NCI-H345 (cell line): ENCODE results near the gene ARID3A.
A peak's percentile ranks its signal among the peaks of the same experiment; 100 is the strongest.

Experiments
- DNase-seq: peaks from one replicate; lab custom pipeline; 2025; lab: John Stamatoyannopoulos, UW

ARID3A gene

GRCh38 chr19:912181-913079 lies 13.4 kb upstream of the ARID3A start:
- no peak for DNase-seq

- DNase-seq: peak; percentile 71
Measured at GRCh38 chr19:913080-913748, 12.6 kb upstream of the ARID3A start, which contains the start of gene R3HDM4. R3HDM4 (minus strand) TSS chr19:913219; CDS start chr19:913157, 62 bp downstream.

- peak; percentile 24 for DNase-seq
Measured at GRCh38 chr19:916645-917322, 9.1 kb upstream of the ARID3A start.

- peak; percentile 50 for DNase-seq
Measured at GRCh38 chr19:917323-918151, 8.3 kb upstream of the ARID3A start, which contains the start of gene KISS1R. KISS1R (plus strand) TSS chr19:917333; CDS start chr19:917503, 170 bp downstream.

GRCh38 chr19:918152-918437 lies 7.7 kb upstream of the ARID3A start:
- DNase-seq: no peak

GRCh38 chr19:918481-919198 lies 7.2 kb upstream of the ARID3A start:
- peak; percentile 62 for DNase-seq

GRCh38 chr19:919199-920050 lies 6.4 kb upstream of the ARID3A start:
- DNase-seq: peak; percentile 74

GRCh38 chr19:920051-920864 lies 5.6 kb upstream of the ARID3A start:
- DNase-seq: peak; percentile 75

- no peak for DNase-seq
Measured at GRCh38 chr19:924553-925086, 1.2 kb upstream of the ARID3A start.

- peak; percentile 23 for DNase-seq
Measured at GRCh38 chr19:925087-925525, 729 bp upstream of the ARID3A start.

GRCh38 chr19:926323-926588 lies 421 bp downstream of the ARID3A start:
- DNase-seq: no peak

GRCh38 chr19:926589-927350 lies 935 bp downstream of the ARID3A start:
- no peak for DNase-seq

- no peak for DNase-seq
Measured at GRCh38 chr19:927351-927779, 1.5 kb downstream of the ARID3A start.

- DNase-seq: no peak
Measured at GRCh38 chr19:927780-928401, 2.1 kb downstream of the ARID3A start.

GRCh38 chr19:928471-929202 lies 2.8 kb downstream of the ARID3A start:
- no peak for DNase-seq

- DNase-seq: no peak
Measured at GRCh38 chr19:929203-929890, 3.5 kb downstream of the ARID3A start.

GRCh38 chr19:929891-930258 lies 4.0 kb downstream of the ARID3A start:
- DNase-seq: no peak
